GM18907 (cell line): ENCODE results near the gene TMEM119.

Experiments used
- ATAC-seq: cut with Tn5 transposase; IDR thresholded peaks from one replicate; pipeline ENCODE4 v1.9.1; 2021; ENCODE audit warnings: mild to moderate bottlenecking, moderate library complexity; ENCODE audit not compliant: unreplicated experiment

The TMEM119 gene

GRCh38 chr12:108597559-108598471 lies at the start of gene TMEM119:
Gene TMEM119 (minus strand): TSS chr12:108598084. CDS start chr12:108592383, 5,701 bp downstream.
- ATAC-seq, result no peak

- no peak for ATAC-seq
Measured at GRCh38 chr12:108646600-108647579, 49.0 kb upstream of the TMEM119 start.

GRCh38 chr12:108645686-108646599 lies 48.1 kb upstream of the TMEM119 start:
- ATAC-seq, result no peak

- ATAC-seq, result no peak
Measured at GRCh38 chr12:108644811-108645120, 46.9 kb upstream of the TMEM119 start.

- ATAC-seq, result no peak
Measured at GRCh38 chr12:108643941-108644810, 46.3 kb upstream of the TMEM119 start.

GRCh38 chr12:108642899-108643654 lies 45.2 kb upstream of the TMEM119 start:
- ATAC-seq, result no peak

GRCh38 chr12:108642269-108642870 lies 44.5 kb upstream of the TMEM119 start:
- no peak for ATAC-seq

- no peak for ATAC-seq
Measured at GRCh38 chr12:108641446-108642268, 43.8 kb upstream of the TMEM119 start.

- no peak for ATAC-seq
Measured at GRCh38 chr12:108640802-108641445, 43.0 kb upstream of the TMEM119 start.

- ATAC-seq, result no peak
Measured at GRCh38 chr12:108638997-108639822, 41.3 kb upstream of the TMEM119 start.

- ATAC-seq, result no peak
Measured at GRCh38 chr12:108638141-108638827, 40.4 kb upstream of the TMEM119 start.

GRCh38 chr12:108637222-108637971 lies 39.5 kb upstream of the TMEM119 start:
- no peak for ATAC-seq

GRCh38 chr12:108635997-108636808 lies 38.3 kb upstream of the TMEM119 start:
- no peak for ATAC-seq
